K562 (cell line): ENCODE data around the gene BCAS1. TPM values are rescaled to one million over a fixed set of nuclear protein-coding genes. Genes with fewer than 3 reads are reported as not detected.

Experiments used
- ATAC-seq: fragments of 200-7000 bp; cut with Tn5 transposase; 3 replicates; pipeline ENCODE4 v1.9.1; 2020; ENCODE audit warnings: moderate library complexity
- BruUV-seq: library from RNA; stranded (reverse); fragments of 400-500 nt; replicated peaks from 2 replicates; lab custom pipeline; 2021; lab: Mats Ljungman, UMichigan
- CTCF ChIA-PET: fragments of 300-600 bp; formaldehyde crosslinking; extraction: SDS; loops from one replicate; lab custom pipeline; 2021; ENCODE audit warnings: low intra/inter-chr PET ratio; lab: Yijun Ruan, JAX
- POLR2A ChIA-PET: fragments of 300-600, 350-650 bp; sonication (Branson Sonifier 250); formaldehyde crosslinking; extraction: SDS; loops from one replicate; lab custom pipeline; 2021; ENCODE audit warnings: antibody characterized with exemption, inconsistent platforms; lab: Yijun Ruan, JAX
- DNase-seq, 4 experiments: peaks; one replicate each; pipeline versions ENCODE4 v3.0.0 to v3.0.0-alpha.2; 2011 to 2018; ENCODE audit warnings: low spot score in 3 of 4, mixed read lengths in 3 of 4; ENCODE audit errors: extremely low read depth in 1 of 4
- FAIRE-seq: peaks from 2 replicates; lab custom pipeline; 2011; peaks lifted over from hg19 to GRCh38; lab: Jason Lieb, UNC
- H2AFZ ChIP-seq: 2 replicates; pipeline ENCODE4 v1.6.0; 2011; ENCODE audit warnings: low read depth, low read length, control low read depth, inconsistent platforms
- H3K27ac ChIP-seq: fragments of 200-600 bp; 3 replicates; pipeline ENCODE4 v1.8.0; 2011; ENCODE audit warnings: low read depth, mild to moderate bottlenecking, control low read depth, inconsistent platforms, low read length, moderate library complexity, mixed read lengths; ENCODE audit errors: extremely low read depth
- H3K27me3 ChIP-seq, 2 experiments: fragments of 300-600 bp in 1 of 2; 2 replicates in 1 of 2; 3 replicates in 1 of 2; pipeline versions ENCODE4 v1.6.0 to v1.8.0; 2011; ENCODE audit warnings: inconsistent platforms in 2 of 2, low read length in 2 of 2, mild to moderate bottlenecking in 1 of 2, mixed read lengths in 1 of 2, moderate library complexity in 1 of 2; ENCODE audit not compliant: control insufficient read depth in 2 of 2, insufficient read depth in 2 of 2
- H3K36me3 ChIP-seq: fragments of 300-600 bp; 3 replicates; pipeline ENCODE4 v1.8.0; 2011; ENCODE audit warnings: mild to moderate bottlenecking, low read length, inconsistent platforms; ENCODE audit not compliant: control insufficient read depth, insufficient read depth
- H3K4me1 ChIP-seq, 2 experiments: fragments of 200-600 bp in 1 of 2; replicated peaks in 1 of 2; 2 replicates in 1 of 2; 3 replicates in 1 of 2; pipeline versions ENCODE4 v1.5.1 to v1.8.0; 2011; ENCODE audit warnings: inconsistent platforms in 2 of 2, low read length in 2 of 2, mild to moderate bottlenecking in 1 of 2, mixed read lengths in 1 of 2, moderate library complexity in 1 of 2; ENCODE audit not compliant: control insufficient read depth in 2 of 2, insufficient read depth in 2 of 2
- H3K4me2 ChIP-seq: 2 replicates; pipeline ENCODE4 v1.6.1; 2011; ENCODE audit warnings: low read length, control low read depth, inconsistent platforms, mixed read lengths; ENCODE audit not compliant: insufficient read depth
- H3K4me3 ChIP-seq: fragments of 200-600 bp; sonication (generic), shearing (Covaris generic); 2 replicates; pipeline ENCODE4 v1.5.1; 2016; ENCODE audit warnings: control low read depth, inconsistent platforms
- H3K79me2 ChIP-seq: fragments of 200-600 bp; 3 replicates; pipeline ENCODE4 v1.8.0; 2011; ENCODE audit warnings: low read length, inconsistent platforms; ENCODE audit not compliant: control insufficient read depth, insufficient read depth
- H3K9ac ChIP-seq, 2 experiments: 2 replicates each; pipeline versions ENCODE4 v1.6.0 to v1.6.1; 2011; ENCODE audit warnings: low read depth in 2 of 2, low read length in 2 of 2, control low read depth in 1 of 2, inconsistent platforms in 1 of 2, mild to moderate bottlenecking in 1 of 2, mixed read lengths in 1 of 2; ENCODE audit not compliant: insufficient read depth in 1 of 2
- H3K9me1 ChIP-seq: one replicate; pipeline ENCODE4 v1.6.0; 2011; ENCODE audit warnings: inconsistent platforms, mild to moderate bottlenecking, low read length, moderate library complexity; ENCODE audit not compliant: control insufficient read depth, insufficient read depth
- H3K9me3 ChIP-seq: replicated peaks from 2 replicates; pipeline ENCODE4 v1.5.1; 2011; ENCODE audit warnings: low read depth, low read length, inconsistent platforms; ENCODE audit not compliant: control insufficient read depth, insufficient read depth
- H4K20me1 ChIP-seq: replicated peaks from 2 replicates; pipeline ENCODE4 v1.6.1; 2011; ENCODE audit warnings: low read length, inconsistent platforms, mixed read lengths; ENCODE audit not compliant: control insufficient read depth, insufficient read depth
- CBFB ChIP-seq: sonication (generic); formaldehyde crosslinking; IDR thresholded peaks from 2 replicates; pipeline ENCODE4 v1.4.0; 2020; ENCODE audit warnings: mild to moderate bottlenecking, missing genetic modification reagents
- CSDE1 ChIP-seq, 2 experiments: fragments of 450-650 bp; IDR thresholded peaks; 2 replicates each; pipeline ENCODE4 v1.6.1; 2016; ENCODE audit warnings: mild to moderate bottlenecking in 1 of 2
- EWSR1 ChIP-seq: fragments of 450-650 bp; IDR thresholded peaks from 2 replicates; pipeline ENCODE4 v1.6.1; 2018; ENCODE audit warnings: borderline replicate concordance, mild to moderate bottlenecking, low read depth, moderate library complexity; ENCODE audit not compliant: partially characterized antibody
- MTF1 ChIP-seq: fragments of 250-450 bp; sonication (Bioruptor Pico); IDR thresholded peaks from 2 replicates; pipeline ENCODE4 v1.9.0; 2021; ENCODE audit warnings: moderate library complexity, mild to moderate bottlenecking, inconsistent platforms, borderline replicate concordance
- NR2F6 ChIP-seq: fragments of 450-650 bp; formaldehyde crosslinking; IDR thresholded peaks from 2 replicates; pipeline ENCODE4 v1.4.0; 2020; ENCODE audit warnings: mild to moderate bottlenecking
- ZBTB11 ChIP-seq, 3 experiments: fragments of 200-800 bp in 1 of 3; fragments of 250-450 bp in 1 of 3; fragments of 450-650 bp in 1 of 3; sonication (Bioruptor Pico) in 1 of 3; sonication (Bioruptor generic) in 1 of 3; formaldehyde crosslinking in 1 of 3; IDR thresholded peaks; 2 replicates each; pipeline versions ENCODE4 v1.6.1 to v1.8.0; 2016 to 2022; ENCODE audit warnings: mild to moderate bottlenecking in 2 of 3, missing genetic modification characterization in 2 of 3, missing compliant biosample characterization in 1 of 3, moderate library complexity in 1 of 3
- ZNF347 ChIP-seq: fragments of 450-650 bp; formaldehyde crosslinking; IDR thresholded peaks from 2 replicates; pipeline ENCODE4 v1.4.0; 2020; ENCODE audit warnings: low read depth, mild to moderate bottlenecking, moderate library complexity
- WGBS: fragments of 100-300 bp; shearing (Covaris generic); methylation state at CpG from one replicate; pipeline ENCODE4 v1.1.6; 2016; ENCODE audit warnings: low coverage, mixed read lengths; ENCODE audit not compliant: insufficient coverage; ENCODE audit errors: missing lambda C conversion rate; 5-methylcytosine and 5-hydroxymethylcytosine counted together
- in situ Hi-C: fragments of 300-500 bp; cut with MboI; formaldehyde crosslinking; loops from 4 replicates; pipeline ENCODE4 v1.15.0; 2018; ENCODE audit warnings: inconsistent platforms, mixed read lengths
- intact Hi-C: fragments of 100-400 bp; cut with micrococcal nuclease; formaldehyde crosslinking; loops from 2 replicates; pipeline ENCODE4 v1.14.2; 2022
- polyA plus RNA-seq, 8 experiments: library from polyadenylated mRNA; depleted of rRNA in 4 of 8; stranded (reverse) in 5 of 8; unstranded in 3 of 8; fragments of >200 nt; fragmentation: Nextera tagmentation in 2 of 8; fragmentation: Illumina TruSeq in 1 of 8; extraction: Ambion mirVana in 2 of 8; extraction: Trizol in 1 of 8; gene quantifications; 2 replicates each; pipeline versions ENCODE4 v1.2.1 to v1.2.3, GENCODE V29; 2011 to 2014; ENCODE audit warnings: inconsistent platforms in 1 of 8, missing spikeins in 1 of 8
- total RNA-seq, 7 experiments: library from RNA; depleted of rRNA in 6 of 7; stranded (reverse); fragments of >200 nt in 6 of 7; fragmentation: Illumina TruSeq in 2 of 7; extraction: Trizol in 2 of 7; gene quantifications; 2 replicates each; pipeline versions ENCODE4 v1.2.1 to v1.2.3, GENCODE V29; 2011 to 2021; ENCODE audit warnings: low replicate concordance in 1 of 7

BCAS1 gene
- total and polyA plus RNA-seq, 9 of the 15 experiments (the other 6 are each of a cell fraction or from before 2014, with no cell fraction given), result 0.18 to 2.3 (median 0.93) TPM

- in situ Hi-C loops (no loop called here), intact Hi-C loops (no loop called here)
- no peaks in the 10 kb centered on the region for H3K9me3 ChIP-seq
- H2AFZ ChIP-seq, result no peak overlapping the region
- H3K27me3 ChIP-seq, result no peaks in the 10 kb centered on the region
- 76% methylated on average over 11 of the region's 11 CpGs for WGBS
- no peak for FAIRE-seq
- H3K4me1 ChIP-seq, result peaks cover 14 to 43% of the 10 kb centered on the region in 2 experiments; a peak in 4 of 5 replicates
- CTCF ChIA-PET, result interaction anchor here (0.7 kb wide), 1 partner anchor 32 kb away, joined by 8 read pairs; no protein-coding TSS in a partner anchor
- BruUV-seq, result no TSS peak
- H4K20me1 ChIP-seq, result no peaks in the 10 kb centered on the region
- no peak overlapping the region for H3K9ac ChIP-seq
- no peak overlapping the region for H3K27ac ChIP-seq
- no peaks in the 10 kb centered on the region for H3K79me2 ChIP-seq
- H3K9me1 ChIP-seq, result no peaks in the 10 kb centered on the region
- no peak overlapping the region for H3K4me3 ChIP-seq
- POLR2A ChIA-PET, result no interaction called here
- H3K36me3 ChIP-seq, result no peaks in the 10 kb centered on the region
- H3K4me2 ChIP-seq, result no peak overlapping the region
- no peak for TF ChIP-seq MTF1 (CRISPR knock-in tag)
- TF ChIP-seq ZBTB11 (CRISPR knock-in tag; IDR thresholded peaks at IDR 0.05), result peak in 1 of 3 experiments; percentile 69; a peak in 1 of 6 replicates
- no peak for TF ChIP-seq NR2F6 (CRISPR knock-in tag)
- TF ChIP-seq EWSR1, result peak; percentile 46
- no peak for TF ChIP-seq ZNF347 (CRISPR knock-in tag)
- no peak for TF ChIP-seq CSDE1 (IDR thresholded peaks at IDR 0.05)
- TF ChIP-seq CBFB (CRISPR knock-in tag), result no peak
- TF ChIP-seq, all 486 proteins: peak for 2
- DNase-seq (no peak), ATAC-seq (no peak)
These were observed 167.3 kb downstream of the BCAS1 start for GRCh38 chr20:53902968-53903651.
